ENCODE measurements around the gene CAB39L. TPM values are rescaled to one million over a fixed set of nuclear protein-coding genes. Genes with fewer than 3 reads are reported as not detected.

The CAB39L gene
- total RNA-seq, 1 donor from 2014 or later: 19.3 TPM

GRCh38 chr13:49444524-49445395, 896 bp upstream of the CAB39L start:
- intact Hi-C loops (cut with DNase I): loop anchor here (5.0 kb wide), 1 partner anchor 137 kb away; no protein-coding TSS in a partner anchor
- ATAC-seq (ENCODE audit: poor library complexity) (peak; percentile 27), DNase-seq (no peak)

GRCh38 chr13:49443357-49443703, 534 bp downstream of the CAB39L start:
- intact Hi-C loops (cut with DNase I): loop anchor here (5.0 kb wide), 1 partner anchor 136 kb away; no protein-coding TSS in a partner anchor
- DNase-seq: no peak
- ATAC-seq (ENCODE audit: poor library complexity): peak; percentile 2

- intact Hi-C loops (cut with DNase I): loop anchor here (5.0 kb wide), 1 partner anchor 135 kb away; no protein-coding TSS in a partner anchor
- ATAC-seq (ENCODE audit: poor library complexity) (no peak), DNase-seq (no peak)
These were observed 2.0 kb downstream of the CAB39L start for GRCh38 chr13:49441846-49442245.

GRCh38 chr13:49441312-49441711, 2.6 kb downstream of the CAB39L start:
- intact Hi-C loops (cut with DNase I): loop anchor here (5.0 kb wide), 1 partner anchor 134 kb away; no protein-coding TSS in a partner anchor
- no peak for ATAC-seq (ENCODE audit: poor library complexity)

GRCh38 chr13:49439609-49440008, 4.3 kb downstream of the CAB39L start:
- intact Hi-C loops (cut with DNase I): loop anchor here (5.0 kb wide), 1 partner anchor 132 kb away; no protein-coding TSS in a partner anchor
- no peak for DNase-seq
- no peak for ATAC-seq (ENCODE audit: poor library complexity)

More at GRCh38 chr13:49441312-49441711, 2.6 kb downstream of the CAB39L start:
- DNase-seq: no peak

GRCh38 chr13:49437705-49438104, 6.2 kb downstream of the CAB39L start:
- ATAC-seq (ENCODE audit: poor library complexity) (no peak), DNase-seq (no peak)
- intact Hi-C loops (cut with DNase I): no loop called here

- DNase-seq: peak; percentile 64
- peak; percentile 87 for ATAC-seq (ENCODE audit: poor library complexity)
- intact Hi-C loops (cut with DNase I): no loop called here
These were observed 7.0 kb downstream of the CAB39L start for GRCh38 chr13:49436890-49437289.

GRCh38 chr13:49435992-49436391, 7.9 kb downstream of the CAB39L start:
- DNase-seq (no peak), ATAC-seq (ENCODE audit: poor library complexity) (peak; percentile 71)
- intact Hi-C loops (cut with DNase I): no loop called here

- intact Hi-C loops (cut with DNase I): no loop called here
- DNase-seq (no peak), ATAC-seq (ENCODE audit: poor library complexity) (no peak)
These were observed 14.7 kb downstream of the CAB39L start for GRCh38 chr13:49429121-49429520.

- DNase-seq: no peak
- intact Hi-C loops (cut with DNase I): no loop called here
- ATAC-seq (ENCODE audit: poor library complexity): no peak
These were observed 15.7 kb downstream of the CAB39L start for GRCh38 chr13:49428041-49428763.

- DNase-seq (no peak), ATAC-seq (ENCODE audit: poor library complexity) (no peak)
- intact Hi-C loops (cut with DNase I): no loop called here
These were observed 19.8 kb downstream of the CAB39L start for GRCh38 chr13:49424011-49424560.

GRCh38 chr13:49421391-49421790, 22.5 kb downstream of the CAB39L start:
- DNase-seq: no peak
- ATAC-seq (ENCODE audit: poor library complexity): no peak
- intact Hi-C loops (cut with DNase I): no loop called here

GRCh38 chr13:49419276-49419675, 24.6 kb downstream of the CAB39L start:
- ATAC-seq (ENCODE audit: poor library complexity): no peak
- intact Hi-C loops (cut with DNase I): no loop called here
- DNase-seq: no peak

- DNase-seq: no peak
- ATAC-seq (ENCODE audit: poor library complexity): no peak
- intact Hi-C loops (cut with DNase I): no loop called here
These were observed 25.7 kb downstream of the CAB39L start for GRCh38 chr13:49418206-49418605.

GRCh38 chr13:49417161-49417560, 26.7 kb downstream of the CAB39L start:
- DNase-seq (no peak), ATAC-seq (ENCODE audit: poor library complexity) (no peak)
- intact Hi-C loops (cut with DNase I): no loop called here

GRCh38 chr13:49412749-49413148, 31.1 kb downstream of the CAB39L start:
- no peak for DNase-seq
- ATAC-seq (ENCODE audit: poor library complexity): no peak
- intact Hi-C loops (cut with DNase I): no loop called here

GRCh38 chr13:49411353-49411752, 32.5 kb downstream of the CAB39L start:
- ATAC-seq (ENCODE audit: poor library complexity) (no peak), DNase-seq (no peak)
- intact Hi-C loops (cut with DNase I): no loop called here

- intact Hi-C loops (cut with DNase I): no loop called here
- ATAC-seq (ENCODE audit: poor library complexity) (no peak), DNase-seq (no peak)
These were observed 33.4 kb downstream of the CAB39L start for GRCh38 chr13:49410477-49410876.

- no peak for DNase-seq
- ATAC-seq (ENCODE audit: poor library complexity): no peak
- intact Hi-C loops (cut with DNase I): no loop called here
These were observed 33.9 kb downstream of the CAB39L start for GRCh38 chr13:49410006-49410405.
